ENCODE results near the gene C10orf71. TPM values are rescaled to one million over a fixed set of nuclear protein-coding genes. Genes with fewer than 3 reads are reported as not detected.

The C10orf71 gene
- total RNA-seq, 1 donor from 2014 or later: not detected

DNA sequence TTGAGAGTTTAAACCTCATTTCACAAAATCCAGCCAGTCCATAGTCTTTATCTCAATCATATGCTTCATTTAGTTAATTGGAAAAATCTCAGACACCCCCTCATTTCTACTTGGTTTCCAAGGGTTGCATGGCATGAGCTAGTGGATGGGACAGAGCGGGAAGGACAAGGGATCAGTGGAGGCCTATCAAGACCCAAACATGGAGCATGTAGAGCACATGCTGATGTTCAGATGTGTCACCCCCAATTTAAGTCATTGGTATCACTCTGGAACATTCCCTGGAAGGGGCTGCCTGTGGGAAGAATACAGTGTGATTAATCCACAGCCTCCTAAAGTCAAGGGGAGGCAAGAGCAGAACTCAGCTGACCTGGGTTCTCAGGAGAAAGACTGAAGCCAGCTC, 2.3 kb downstream of the C10orf71 start:
- Histone ChIP-seq H3K9me3 (ENCODE audit: insufficient read depth, low read depth, low read length) (peaks cover 3% of the 10 kb centered on the region), H3K27ac (ENCODE audit: low read depth, low read length) (no peak overlapping the region), H3K79me2 (ENCODE audit: insufficient read depth, low read length) (no peaks in the 10 kb centered on the region), H3K36me3 (ENCODE audit: insufficient read depth, low read length) (no peaks in the 10 kb centered on the region), H3K27me3 (ENCODE audit: insufficient read depth, low read length) (peaks cover 7% of the 10 kb centered on the region), H3K4me2 (ENCODE audit: low read length) (no peak overlapping the region), H3K9ac (ENCODE audit: low read length) (no peak overlapping the region), H4K20me1 (ENCODE audit: insufficient read depth, low read length) (no peaks in the 10 kb centered on the region), H3K4me3 (ENCODE audit: insufficient read depth, low read depth, low read length) (no peak overlapping the region), H2AFZ (ENCODE audit: low read depth, low read length) (no peak overlapping the region), H3K4me1 (ENCODE audit: insufficient read depth, low read length) (no peaks in the 10 kb centered on the region)
- peaks cover 43% of the 10 kb centered on the region for H3K27me3 Mint-ChIP-seq (ENCODE audit: low read depth, unreplicated experiment)
- H3K36me3 Mint-ChIP-seq (ENCODE audit: low read depth, unreplicated experiment): peaks cover 2% of the 10 kb centered on the region
- FAIRE-seq: no peak
- DNase-seq (ENCODE audit: low read depth): no peak
- peaks cover 3% of the 10 kb centered on the region for H3K4me1 Mint-ChIP-seq (ENCODE audit: low read depth, unreplicated experiment)
- no peaks in the 10 kb centered on the region for H3K9me3 Mint-ChIP-seq (ENCODE audit: unreplicated experiment)
- H3K4me3 Mint-ChIP-seq (ENCODE audit: unreplicated experiment): no peak overlapping the region
- no peak overlapping the region for H3K27ac Mint-ChIP-seq (ENCODE audit: unreplicated experiment)
- no peak for TF ChIP-seq EZH2 (IDR thresholded peaks at IDR 0.05; ENCODE audit: insufficient read depth, low read length)
- TF ChIP-seq, protein P1, sequence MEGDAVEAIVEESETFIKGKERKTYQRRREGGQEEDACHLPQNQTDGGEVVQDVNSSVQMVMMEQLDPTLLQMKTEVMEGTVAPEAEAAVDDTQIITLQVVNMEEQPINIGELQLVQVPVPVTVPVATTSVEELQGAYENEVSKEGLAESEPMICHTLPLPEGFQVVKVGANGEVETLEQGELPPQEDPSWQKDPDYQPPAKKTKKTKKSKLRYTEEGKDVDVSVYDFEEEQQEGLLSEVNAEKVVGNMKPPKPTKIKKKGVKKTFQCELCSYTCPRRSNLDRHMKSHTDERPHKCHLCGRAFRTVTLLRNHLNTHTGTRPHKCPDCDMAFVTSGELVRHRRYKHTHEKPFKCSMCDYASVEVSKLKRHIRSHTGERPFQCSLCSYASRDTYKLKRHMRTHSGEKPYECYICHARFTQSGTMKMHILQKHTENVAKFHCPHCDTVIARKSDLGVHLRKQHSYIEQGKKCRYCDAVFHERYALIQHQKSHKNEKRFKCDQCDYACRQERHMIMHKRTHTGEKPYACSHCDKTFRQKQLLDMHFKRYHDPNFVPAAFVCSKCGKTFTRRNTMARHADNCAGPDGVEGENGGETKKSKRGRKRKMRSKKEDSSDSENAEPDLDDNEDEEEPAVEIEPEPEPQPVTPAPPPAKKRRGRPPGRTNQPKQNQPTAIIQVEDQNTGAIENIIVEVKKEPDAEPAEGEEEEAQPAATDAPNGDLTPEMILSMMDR (IDR thresholded peaks at IDR 0.05; ENCODE audit: insufficient read depth, low read depth, low read length): no peak

GRCh38 chr10:49302088-49302487, 3.1 kb downstream of the C10orf71 start:
- H3K36me3 ChIP-seq (ENCODE audit: insufficient read depth, low read length): no peaks in the 10 kb centered on the region
- TF ChIP-seq, protein P1 (IDR thresholded peaks at IDR 0.05; ENCODE audit: insufficient read depth, low read depth, low read length): no peak
- no peak for TF ChIP-seq EZH2 (IDR thresholded peaks at IDR 0.05; ENCODE audit: insufficient read depth, low read length)
- H3K9me3 ChIP-seq (ENCODE audit: insufficient read depth, low read depth, low read length): peaks cover 3% of the 10 kb centered on the region
- H3K9me3 Mint-ChIP-seq (ENCODE audit: unreplicated experiment): no peaks in the 10 kb centered on the region
- no peaks in the 10 kb centered on the region for H4K20me1 ChIP-seq (ENCODE audit: insufficient read depth, low read length)
- DNase-seq (ENCODE audit: low read depth) (no peak), FAIRE-seq (no peak)
- H2AFZ ChIP-seq (ENCODE audit: low read depth, low read length): no peak overlapping the region
- H3K4me1 ChIP-seq (ENCODE audit: insufficient read depth, low read length): no peaks in the 10 kb centered on the region
- H3K27ac Mint-ChIP-seq (ENCODE audit: unreplicated experiment): no peak overlapping the region
- peaks cover 3% of the 10 kb centered on the region for H3K4me1 Mint-ChIP-seq (ENCODE audit: low read depth, unreplicated experiment)
- peaks cover 4% of the 10 kb centered on the region for H3K27me3 ChIP-seq (ENCODE audit: insufficient read depth, low read length)
- H3K27me3 Mint-ChIP-seq (ENCODE audit: low read depth, unreplicated experiment): peaks cover 45% of the 10 kb centered on the region
- H3K9ac ChIP-seq (ENCODE audit: low read length): no peak overlapping the region
- H3K4me2 ChIP-seq (ENCODE audit: low read length): no peak overlapping the region
- no peak overlapping the region for H3K4me3 Mint-ChIP-seq (ENCODE audit: unreplicated experiment)
- peaks cover 2% of the 10 kb centered on the region for H3K36me3 Mint-ChIP-seq (ENCODE audit: low read depth, unreplicated experiment)
- no peak overlapping the region for H3K4me3 ChIP-seq (ENCODE audit: insufficient read depth, low read depth, low read length)
- no peaks in the 10 kb centered on the region for H3K79me2 ChIP-seq (ENCODE audit: insufficient read depth, low read length)
- no peak overlapping the region for H3K27ac ChIP-seq (ENCODE audit: low read depth, low read length)

GRCh38 chr10:49303711-49304110, 4.7 kb downstream of the C10orf71 start:
- Histone ChIP-seq H3K4me3 (ENCODE audit: insufficient read depth, low read depth, low read length) (no peak overlapping the region), H3K79me2 (ENCODE audit: insufficient read depth, low read length) (no peaks in the 10 kb centered on the region), H3K4me2 (ENCODE audit: low read length) (no peak overlapping the region), H3K4me1 (ENCODE audit: insufficient read depth, low read length) (no peaks in the 10 kb centered on the region), H3K27me3 (ENCODE audit: insufficient read depth, low read length) (no peaks in the 10 kb centered on the region), H2AFZ (ENCODE audit: low read depth, low read length) (no peak overlapping the region), H3K9me3 (ENCODE audit: insufficient read depth, low read depth, low read length) (peaks cover 3% of the 10 kb centered on the region), H4K20me1 (ENCODE audit: insufficient read depth, low read length) (no peaks in the 10 kb centered on the region), H3K27ac (ENCODE audit: low read depth, low read length) (no peak overlapping the region), H3K9ac (ENCODE audit: low read length) (no peak overlapping the region), H3K36me3 (ENCODE audit: insufficient read depth, low read length) (no peaks in the 10 kb centered on the region)
- no peaks in the 10 kb centered on the region for H3K9me3 Mint-ChIP-seq (ENCODE audit: unreplicated experiment)
- FAIRE-seq: no peak
- H3K27ac Mint-ChIP-seq (ENCODE audit: unreplicated experiment): no peak overlapping the region
- peaks cover 2% of the 10 kb centered on the region for H3K36me3 Mint-ChIP-seq (ENCODE audit: low read depth, unreplicated experiment)
- H3K4me3 Mint-ChIP-seq (ENCODE audit: unreplicated experiment): no peak overlapping the region
- no peak for TF ChIP-seq EZH2 (IDR thresholded peaks at IDR 0.05; ENCODE audit: insufficient read depth, low read length)
- TF ChIP-seq, protein P1 (IDR thresholded peaks at IDR 0.05; ENCODE audit: insufficient read depth, low read depth, low read length): no peak
- peaks cover 3% of the 10 kb centered on the region for H3K4me1 Mint-ChIP-seq (ENCODE audit: low read depth, unreplicated experiment)
- H3K27me3 Mint-ChIP-seq (ENCODE audit: low read depth, unreplicated experiment): peaks cover 54% of the 10 kb centered on the region
- no peak for DNase-seq (ENCODE audit: low read depth)

All from astrocyte (in vitro differentiated cells and primary cell).